Thoracic aorta (tissue), 2 donors: Measurements from ENCODE around the gene MOB3B. TPM values are rescaled to one million over a fixed set of nuclear protein-coding genes. Genes with fewer than 3 reads are reported as not detected.

Experiments
- ATAC-seq: fragments of 150-250 bp; one replicate; pipeline ENCODE4 v1.8.0; 2017; ENCODE audit warnings: low read depth; ENCODE audit not compliant: insufficient number of reproducible peaks, low FRiP score
- DNase-seq: peaks from one replicate; pipeline ENCODE4 v3.0.0-alpha.2; 2020; ENCODE audit warnings: low spot score
- H3K27ac ChIP-seq, 2 donors: fragments of 200-600 bp; sonication (generic); 1 replicate in 1 of 2; 2 replicates in 1 of 2; pipeline ENCODE4 v1.5.1; 2016; ENCODE audit warnings: mild to moderate bottlenecking in 2 of 2, moderate library complexity in 2 of 2
- H3K27me3 ChIP-seq: fragments of 200-600 bp; sonication (generic); replicated peaks from 2 replicates; pipeline ENCODE4 v1.6.0; 2016; ENCODE audit warnings: mild to moderate bottlenecking; ENCODE audit not compliant: insufficient read depth
- H3K36me3 ChIP-seq: fragments of 200-600 bp; sonication (generic); one replicate; pipeline ENCODE4 v1.5.1; 2016
- H3K4me1 ChIP-seq, 2 donors: fragments of 200-600 bp; sonication (generic); 1 replicate in 1 of 2; 2 replicates in 1 of 2; pipeline versions ENCODE4 v1.5.1 to v1.6.0; 2016; ENCODE audit warnings: low read depth in 2 of 2, mild to moderate bottlenecking in 1 of 2; ENCODE audit not compliant: control insufficient read depth in 1 of 2
- H3K4me3 ChIP-seq: fragments of 200-600 bp; sonication (generic); 2 replicates; pipeline ENCODE4 v1.5.1; 2016; ENCODE audit warnings: mild to moderate bottlenecking
- H3K9me3 ChIP-seq: fragments of 200-600 bp; sonication (generic); 2 replicates; pipeline ENCODE4 v1.5.1; 2016
- total RNA-seq, 2 donors: library from RNA; depleted of rRNA; stranded (reverse); fragments of >200 nt; gene quantifications; one replicate each; pipeline versions ENCODE4 v1.1.0 to v1.2.3, GENCODE V29; 2016
- TF ChIP-seq, protein P1 (sequence below): fragments of 200-600 bp; sonication (generic); IDR thresholded peaks from one replicate; pipeline ENCODE4 v1.5.1; 2019; ENCODE audit warnings: antibody characterized with exemption

The MOB3B gene
- total RNA-seq, 2 donors from 2014 or later: 6.6 to 11.1 TPM

DNA sequence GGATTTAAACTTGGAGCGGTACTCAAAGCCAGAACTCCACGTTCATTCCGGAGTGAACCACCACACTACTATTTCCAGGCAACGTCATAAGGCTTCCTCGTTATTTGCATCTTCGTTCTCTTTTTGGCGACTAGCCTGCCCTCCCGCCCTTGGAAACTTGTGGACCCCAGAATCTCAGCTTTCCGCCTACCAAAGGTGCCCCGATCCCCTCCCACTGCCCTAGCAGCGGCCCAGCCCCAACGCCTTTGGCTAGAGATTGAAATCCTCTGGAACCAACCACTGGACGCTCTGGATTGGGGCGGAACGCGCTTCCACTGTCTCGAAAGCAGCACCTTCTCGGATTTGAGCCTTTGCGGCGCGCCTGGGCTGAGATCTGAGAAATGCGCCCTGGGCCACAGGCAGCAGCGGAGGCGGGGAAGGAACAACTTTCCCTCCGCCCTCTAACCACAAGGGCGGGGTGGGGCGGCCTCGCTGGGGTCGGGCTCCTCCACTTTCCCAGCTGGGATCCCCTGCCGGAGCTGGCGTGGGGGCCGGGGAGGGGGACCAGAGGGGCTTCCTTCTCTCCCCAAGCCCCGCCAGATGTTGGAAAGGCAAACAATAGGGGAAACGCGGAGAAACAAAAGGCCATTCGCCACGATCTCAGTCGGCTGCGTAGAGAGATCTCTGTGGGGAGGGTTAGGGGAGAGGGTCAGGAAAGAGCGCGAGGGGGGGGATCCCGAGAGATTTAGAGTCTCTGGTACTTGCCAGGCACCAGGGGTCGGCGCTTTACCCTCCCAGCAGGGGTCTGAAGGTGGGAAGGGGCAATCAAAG is 1.3 kb downstream of the MOB3B start:
- peak overlapping the region; percentile 90 to 91 for H3K27ac ChIP-seq
- no peaks in the 10 kb centered on the region for H3K9me3 ChIP-seq
- TF ChIP-seq, protein P1, sequence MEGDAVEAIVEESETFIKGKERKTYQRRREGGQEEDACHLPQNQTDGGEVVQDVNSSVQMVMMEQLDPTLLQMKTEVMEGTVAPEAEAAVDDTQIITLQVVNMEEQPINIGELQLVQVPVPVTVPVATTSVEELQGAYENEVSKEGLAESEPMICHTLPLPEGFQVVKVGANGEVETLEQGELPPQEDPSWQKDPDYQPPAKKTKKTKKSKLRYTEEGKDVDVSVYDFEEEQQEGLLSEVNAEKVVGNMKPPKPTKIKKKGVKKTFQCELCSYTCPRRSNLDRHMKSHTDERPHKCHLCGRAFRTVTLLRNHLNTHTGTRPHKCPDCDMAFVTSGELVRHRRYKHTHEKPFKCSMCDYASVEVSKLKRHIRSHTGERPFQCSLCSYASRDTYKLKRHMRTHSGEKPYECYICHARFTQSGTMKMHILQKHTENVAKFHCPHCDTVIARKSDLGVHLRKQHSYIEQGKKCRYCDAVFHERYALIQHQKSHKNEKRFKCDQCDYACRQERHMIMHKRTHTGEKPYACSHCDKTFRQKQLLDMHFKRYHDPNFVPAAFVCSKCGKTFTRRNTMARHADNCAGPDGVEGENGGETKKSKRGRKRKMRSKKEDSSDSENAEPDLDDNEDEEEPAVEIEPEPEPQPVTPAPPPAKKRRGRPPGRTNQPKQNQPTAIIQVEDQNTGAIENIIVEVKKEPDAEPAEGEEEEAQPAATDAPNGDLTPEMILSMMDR: no peak
- ATAC-seq: peak; percentile 13
- peak overlapping the region; percentile 85 for H3K4me3 ChIP-seq
- H3K27me3 ChIP-seq: no peaks in the 10 kb centered on the region
- H3K4me1 ChIP-seq: peaks cover 8 to 30% of the 10 kb centered on the region in 2 donors
- DNase-seq: peak; percentile 15
- no peaks in the 10 kb centered on the region for H3K36me3 ChIP-seq

GRCh38 chr9:27527702-27528075 is 1.9 kb downstream of the MOB3B start:
- Histone ChIP-seq H3K36me3 (no peaks in the 10 kb centered on the region), H3K27me3 (no peaks in the 10 kb centered on the region), H3K4me3 (peak overlapping the region; percentile 85), H3K27ac (peak overlapping the region; percentile 90 to 91), H3K4me1 (peaks cover 7 to 25% of the 10 kb centered on the region in 2 donors), H3K9me3 (no peaks in the 10 kb centered on the region)
- TF ChIP-seq, protein P1: no peak
- DNase-seq (no peak), ATAC-seq (no peak)

DNA sequence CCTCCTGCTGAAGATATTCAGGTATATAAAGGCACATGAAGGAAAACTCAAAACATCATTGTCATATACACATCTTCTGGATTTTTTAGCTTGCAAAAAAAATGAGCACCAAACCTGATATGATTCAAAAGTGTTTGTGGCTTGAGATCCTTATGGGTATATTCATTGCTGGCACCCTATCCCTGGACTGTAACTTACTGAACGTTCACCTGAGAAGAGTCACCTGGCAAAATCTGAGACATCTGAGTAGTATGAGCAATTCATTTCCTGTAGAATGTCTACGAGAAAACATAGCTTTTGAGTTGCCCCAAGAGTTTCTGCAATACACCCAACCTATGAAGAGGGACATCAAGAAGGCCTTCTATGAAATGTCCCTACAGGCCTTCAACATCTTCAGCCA is 5.4 kb downstream of the MOB3B start, which contains the start of gene IFNK:
TSS of gene IFNK (plus strand) at position 55 of the 400 bp plus-strand sequence. CDS start at position 102, 47 bp downstream.
- no peak for DNase-seq
- Histone ChIP-seq H3K4me3 (no peak within 1 kb of the TSS), H3K27ac (no peak within 1 kb of the TSS), H3K27me3 (no peaks in the 10 kb centered on the region), H3K9me3 (no peaks in the 10 kb centered on the region), H3K36me3 (no peaks in the 10 kb centered on the region), H3K4me1 (peaks cover 7 to 21% of the 10 kb centered on the region in 2 donors)
- TF ChIP-seq, protein P1: no peak
- ATAC-seq: no peak

DNA sequence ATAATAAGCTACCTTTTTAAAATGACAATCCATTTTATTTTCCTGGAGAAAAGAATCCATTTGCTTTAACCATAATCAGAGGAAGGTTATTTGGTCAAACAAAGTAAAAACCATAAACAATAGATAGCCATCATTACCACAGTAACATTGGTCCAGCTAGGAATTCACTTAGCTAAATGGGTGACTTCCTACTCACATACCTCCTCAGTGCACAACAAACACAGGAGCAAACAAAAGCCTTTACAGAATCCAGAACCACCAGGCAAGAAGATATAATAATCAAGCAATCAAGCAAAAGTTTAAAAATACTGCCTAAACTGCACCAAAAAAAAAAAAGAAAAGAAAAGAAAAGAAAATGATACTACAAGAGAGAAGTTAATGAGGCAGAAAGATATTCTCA is 6.5 kb downstream of the MOB3B start:
- peaks cover 7 to 21% of the 10 kb centered on the region in 2 donors for H3K4me1 ChIP-seq
- ATAC-seq (no peak), DNase-seq (no peak)
- no peak overlapping the region for H3K4me3 ChIP-seq
- TF ChIP-seq, protein P1: no peak
- H3K36me3 ChIP-seq: no peaks in the 10 kb centered on the region
- no peaks in the 10 kb centered on the region for H3K27me3 ChIP-seq
- no peaks in the 10 kb centered on the region for H3K9me3 ChIP-seq
- H3K27ac ChIP-seq: no peak overlapping the region

DNA sequence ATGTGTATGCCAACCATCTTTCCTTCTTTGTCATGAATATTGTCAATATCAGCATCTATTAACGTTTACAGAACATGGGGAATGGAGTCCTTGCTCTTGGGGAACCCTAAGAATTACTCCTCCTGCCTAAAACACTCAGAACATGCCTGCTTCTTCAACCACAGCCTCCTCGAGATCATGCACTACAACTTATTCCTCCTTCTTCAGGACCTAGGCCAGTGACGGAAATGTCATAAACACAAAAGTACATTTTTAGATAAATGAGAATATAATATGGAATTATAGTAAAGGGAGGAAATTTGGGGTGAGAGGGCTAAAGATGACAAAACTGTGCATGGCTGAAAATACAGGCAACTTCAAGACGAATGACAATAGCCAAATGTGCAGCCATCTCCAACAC is 8.6 kb downstream of the MOB3B start:
- TF ChIP-seq, protein P1: no peak
- Histone ChIP-seq H3K9me3 (no peaks in the 10 kb centered on the region), H3K27me3 (no peaks in the 10 kb centered on the region), H3K4me1 (peaks cover 0 to 8% of the 10 kb centered on the region in 2 donors), H3K27ac (no peak overlapping the region), H3K4me3 (no peak overlapping the region), H3K36me3 (no peaks in the 10 kb centered on the region)
- DNase-seq (no peak), ATAC-seq (no peak)
